GM12873 (cell line): ENCODE results near the gene TERT.

Experiments used
- TF ChIP-seq, protein P1 (sequence below): IDR thresholded peaks from 2 replicates; pipeline ENCODE4 v1.5.1; 2012; ENCODE audit warnings: low read depth, mild to moderate bottlenecking, moderate library complexity, low read length, control low read depth; ENCODE audit not compliant: insufficient read depth; ENCODE audit errors: missing control alignments

TERT gene

DNA sequence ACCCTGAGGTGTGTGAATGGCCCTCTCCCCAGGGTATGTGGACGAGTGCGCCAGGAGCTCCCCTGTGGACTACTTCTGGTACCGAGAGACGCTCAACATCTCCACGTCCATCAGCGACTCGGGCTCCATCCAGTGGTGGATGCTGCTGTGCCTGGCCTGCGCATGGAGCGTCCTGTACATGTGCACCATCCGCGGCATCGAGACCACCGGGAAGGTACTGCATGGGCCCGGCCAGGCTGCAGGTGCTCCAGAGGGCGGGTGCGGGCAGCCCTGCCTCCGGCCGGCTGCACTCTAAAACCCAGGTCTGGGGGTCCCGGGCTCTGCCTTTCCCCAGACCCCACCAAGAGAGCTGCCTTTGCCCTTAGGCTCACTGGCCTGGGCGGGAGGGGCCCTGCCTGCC is 82.6 kb downstream of the TERT start:
- TF ChIP-seq, protein P1, sequence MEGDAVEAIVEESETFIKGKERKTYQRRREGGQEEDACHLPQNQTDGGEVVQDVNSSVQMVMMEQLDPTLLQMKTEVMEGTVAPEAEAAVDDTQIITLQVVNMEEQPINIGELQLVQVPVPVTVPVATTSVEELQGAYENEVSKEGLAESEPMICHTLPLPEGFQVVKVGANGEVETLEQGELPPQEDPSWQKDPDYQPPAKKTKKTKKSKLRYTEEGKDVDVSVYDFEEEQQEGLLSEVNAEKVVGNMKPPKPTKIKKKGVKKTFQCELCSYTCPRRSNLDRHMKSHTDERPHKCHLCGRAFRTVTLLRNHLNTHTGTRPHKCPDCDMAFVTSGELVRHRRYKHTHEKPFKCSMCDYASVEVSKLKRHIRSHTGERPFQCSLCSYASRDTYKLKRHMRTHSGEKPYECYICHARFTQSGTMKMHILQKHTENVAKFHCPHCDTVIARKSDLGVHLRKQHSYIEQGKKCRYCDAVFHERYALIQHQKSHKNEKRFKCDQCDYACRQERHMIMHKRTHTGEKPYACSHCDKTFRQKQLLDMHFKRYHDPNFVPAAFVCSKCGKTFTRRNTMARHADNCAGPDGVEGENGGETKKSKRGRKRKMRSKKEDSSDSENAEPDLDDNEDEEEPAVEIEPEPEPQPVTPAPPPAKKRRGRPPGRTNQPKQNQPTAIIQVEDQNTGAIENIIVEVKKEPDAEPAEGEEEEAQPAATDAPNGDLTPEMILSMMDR, result no peak

GRCh38 chr5:1211701-1212100 is 83.2 kb downstream of the TERT start:
- TF ChIP-seq, protein P1, result no peak

DNA sequence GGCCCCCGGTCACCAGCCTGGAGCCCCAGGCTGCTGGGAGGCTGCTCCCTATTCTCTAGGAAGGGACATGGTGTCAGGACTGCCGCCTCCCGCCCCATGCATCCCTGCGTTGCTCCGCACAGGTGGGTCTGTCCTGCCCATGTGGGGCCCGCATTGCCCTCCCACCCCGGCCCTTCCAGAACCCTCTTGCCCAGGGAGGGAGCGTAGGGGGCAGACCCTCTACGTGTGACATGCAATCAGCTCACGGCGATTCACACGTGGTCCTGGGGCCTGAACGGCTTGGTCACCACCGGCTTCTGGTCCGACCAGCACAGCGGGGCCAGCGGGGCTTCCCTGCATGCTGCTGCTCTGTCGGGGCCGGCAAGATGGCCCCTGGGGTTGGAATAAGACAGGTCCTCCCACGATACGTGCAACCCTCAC is 84.0 kb downstream of the TERT start:
- TF ChIP-seq, protein P1, result no peak

DNA sequence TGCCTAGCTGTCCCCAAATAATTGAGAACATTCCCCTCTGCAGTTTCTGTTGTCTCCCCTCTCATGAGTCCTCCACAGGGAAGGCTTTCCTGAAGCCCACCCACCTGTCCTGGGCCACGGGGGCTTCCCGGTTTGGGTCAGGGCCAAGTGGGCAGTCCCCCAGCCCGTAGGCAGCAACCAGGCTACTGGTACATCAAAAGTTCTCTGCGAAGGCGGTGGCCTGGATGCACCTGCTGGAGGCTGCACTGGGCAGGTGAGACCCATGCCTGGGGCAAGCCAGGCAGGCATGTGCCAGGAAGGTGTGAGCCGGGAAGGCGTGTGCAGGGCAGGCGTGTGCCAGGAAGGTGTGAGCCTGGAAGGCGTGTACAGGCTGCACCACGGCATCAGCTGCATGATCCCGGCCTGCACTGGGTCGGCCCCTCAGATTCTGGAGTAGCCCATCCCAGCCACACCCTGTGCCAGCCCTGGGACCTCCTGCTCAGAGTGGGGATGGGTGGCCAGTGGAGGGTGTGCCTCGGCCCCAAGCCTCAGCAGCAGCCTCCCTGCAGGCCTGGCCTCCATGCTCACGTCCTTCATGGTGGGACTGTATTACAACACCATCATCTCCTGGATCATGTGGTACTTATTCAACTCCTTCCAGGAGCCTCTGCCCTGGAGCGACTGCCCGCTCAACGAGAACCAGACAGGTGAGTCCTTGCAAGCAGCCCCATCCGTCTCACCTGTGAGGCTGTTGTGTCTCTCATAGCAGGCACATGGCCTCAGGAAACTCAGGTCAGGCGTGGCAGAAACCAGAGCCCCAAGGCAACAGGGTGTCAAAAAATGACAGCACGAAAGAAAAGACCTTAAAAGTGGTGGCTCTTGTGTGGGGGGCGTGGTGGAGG is 84.7 kb downstream of the TERT start:
- TF ChIP-seq, protein P1, result no peak

- TF ChIP-seq, protein P1, result no peak
Measured at GRCh38 chr5:1209489-1209852, 85.4 kb downstream of the TERT start.

DNA sequence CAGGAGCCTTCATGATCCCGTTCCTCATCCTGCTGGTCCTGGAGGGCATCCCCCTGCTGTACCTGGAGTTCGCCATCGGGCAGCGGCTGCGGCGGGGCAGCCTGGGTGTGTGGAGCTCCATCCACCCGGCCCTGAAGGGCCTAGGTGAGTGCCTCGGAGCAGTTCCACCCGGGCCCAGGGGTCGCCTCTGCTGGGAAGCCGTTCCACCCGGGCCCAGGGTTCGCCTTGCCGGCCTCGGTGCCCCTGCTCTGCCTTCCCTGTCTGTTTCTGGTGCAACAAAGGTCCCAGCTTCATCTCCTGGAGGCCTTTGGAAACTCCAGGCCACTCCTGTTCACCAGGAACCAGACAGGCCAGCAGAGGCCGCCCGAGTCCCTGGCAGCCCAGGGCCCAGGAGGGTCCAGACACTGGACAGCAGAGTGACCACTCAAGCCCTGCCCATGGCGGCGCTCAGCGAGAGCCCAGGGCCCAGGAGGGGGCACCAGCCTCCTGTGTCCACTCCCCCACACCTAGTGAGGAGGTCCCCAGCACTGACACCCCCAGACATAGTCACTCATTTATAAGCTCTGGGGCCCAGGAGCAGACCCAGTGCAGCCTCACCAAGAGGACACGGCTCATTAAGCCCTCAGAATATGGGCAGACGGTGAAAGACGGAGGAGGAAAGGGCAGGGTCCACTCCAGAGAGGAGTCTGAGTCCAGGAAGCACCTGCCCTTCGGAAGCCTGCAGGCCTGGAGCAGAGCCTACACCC is 86.0 kb downstream of the TERT start:
- TF ChIP-seq, protein P1, result peak; percentile 25

DNA sequence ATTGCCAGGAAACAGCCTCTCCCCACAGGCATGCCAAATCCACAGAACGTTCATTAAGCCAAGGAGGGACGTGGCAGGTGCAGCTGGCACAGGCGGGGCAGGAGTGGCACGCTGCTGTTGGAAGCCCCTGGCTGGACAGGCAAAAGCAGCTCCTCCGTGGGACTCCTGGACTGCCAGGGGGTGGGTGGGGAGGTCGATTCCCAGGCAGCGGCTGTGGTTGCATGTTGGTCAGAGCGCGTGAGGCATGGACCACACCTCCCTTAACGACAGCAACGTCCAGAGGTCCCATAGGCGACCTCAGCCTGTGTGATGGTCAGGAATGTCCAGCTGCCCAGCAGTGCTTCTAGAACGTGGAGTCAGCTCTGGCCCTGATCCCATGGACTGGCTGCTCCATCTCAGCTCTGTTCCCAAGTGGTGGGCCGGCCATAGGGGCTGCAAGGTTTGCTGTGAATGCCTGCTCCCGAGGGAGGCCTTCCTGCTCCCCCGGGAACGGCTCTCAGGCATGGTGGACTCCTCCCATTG is 86.6 kb downstream of the TERT start:
- TF ChIP-seq, protein P1, result no peak
